HG03575 (cell line): ENCODE data around the gene ELP5.

Source experiments
- ATAC-seq: cut with Tn5 transposase; IDR thresholded peaks from one replicate; pipeline ENCODE4 v1.9.1; 2021; ENCODE audit not compliant: unreplicated experiment, insufficient number of reproducible peaks, low FRiP score; ENCODE audit errors: extremely low read depth

The ELP5 gene

GRCh38 chr17:7266784-7267183 lies 14.8 kb downstream of the ELP5 start:
- no peak for ATAC-seq

GRCh38 chr17:7279448-7279847 lies 27.4 kb downstream of the ELP5 start:
- ATAC-seq: no peak

DNA sequence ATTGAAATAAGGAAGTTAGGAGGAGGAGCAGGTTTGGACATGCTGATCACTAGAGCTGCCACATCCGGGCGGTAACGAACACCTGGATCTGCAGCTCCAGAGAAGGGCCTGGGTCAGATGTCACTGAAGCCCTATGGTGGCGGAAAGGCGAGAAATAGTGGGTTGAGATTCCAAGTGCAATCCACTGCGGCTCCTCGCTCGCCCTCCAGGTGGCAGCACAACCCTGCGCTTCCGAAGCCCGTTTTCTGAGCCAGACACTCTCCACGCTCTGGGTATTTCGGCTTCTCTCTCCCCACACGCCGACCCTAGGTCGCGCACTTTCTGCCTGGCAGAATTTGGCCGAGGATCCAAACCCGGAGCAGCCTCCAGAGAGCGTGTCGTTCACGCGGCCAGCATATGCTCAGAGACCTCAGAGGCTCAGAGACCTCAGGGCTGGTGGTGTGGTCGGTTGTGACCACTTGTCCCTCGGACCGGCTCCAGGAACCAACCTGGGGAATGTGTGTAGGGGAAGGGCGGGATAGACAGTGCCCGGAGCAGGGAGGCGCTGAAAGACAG lies 28.6 kb downstream of the ELP5 start:
- no peak for ATAC-seq

DNA sequence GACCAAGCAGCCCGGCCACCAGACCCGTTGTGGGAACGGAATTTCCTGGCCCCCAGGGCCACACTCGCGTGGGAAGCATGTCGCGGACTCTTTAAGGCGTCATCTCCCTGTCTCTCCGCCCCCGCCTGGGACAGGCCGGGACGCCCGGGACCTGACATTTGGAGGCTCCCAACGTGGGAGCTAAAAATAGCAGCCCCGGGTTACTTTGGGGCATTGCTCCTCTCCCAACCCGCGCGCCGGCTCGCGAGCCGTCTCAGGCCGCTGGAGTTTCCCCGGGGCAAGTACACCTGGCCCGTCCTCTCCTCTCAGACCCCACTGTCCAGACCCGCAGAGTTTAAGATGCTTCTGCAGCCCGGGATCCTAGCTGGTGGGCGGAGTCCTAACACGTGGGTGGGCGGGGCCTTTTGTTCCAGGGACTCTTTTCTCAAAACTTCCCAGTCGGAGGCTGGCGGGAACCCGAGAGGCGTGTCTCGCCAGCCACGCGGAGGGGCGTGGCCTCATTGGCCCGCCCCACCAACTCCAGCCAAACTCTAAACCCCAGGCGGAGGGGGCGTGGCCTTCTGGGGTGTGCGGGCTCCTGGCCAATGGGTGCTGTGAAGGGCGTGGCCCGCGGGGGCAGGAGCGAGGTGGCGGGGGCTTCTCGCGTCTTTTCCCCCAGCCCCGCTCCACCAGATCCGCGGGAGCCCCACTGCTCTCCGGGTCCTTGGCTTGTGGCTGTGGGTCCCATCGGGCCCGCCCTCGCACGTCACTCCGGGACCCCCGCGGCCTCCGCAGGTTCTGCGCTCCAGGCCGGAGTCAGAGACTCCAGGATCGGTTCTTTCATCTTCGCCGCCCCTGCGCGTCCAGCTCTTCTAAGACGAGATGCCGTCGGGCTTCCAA lies 29.3 kb downstream of the ELP5 start, which contains the start of gene SLC2A4:
TSS of gene SLC2A4 (plus strand) at position 645 of the 879 bp plus-strand sequence. CDS start at position 862, 217 bp downstream.
- ATAC-seq: no peak

GRCh38 chr17:7281953-7282751 lies 30.1 kb downstream of the ELP5 start:
- ATAC-seq: no peak

GRCh38 chr17:7282752-7283321 lies 30.8 kb downstream of the ELP5 start:
- ATAC-seq: no peak

DNA sequence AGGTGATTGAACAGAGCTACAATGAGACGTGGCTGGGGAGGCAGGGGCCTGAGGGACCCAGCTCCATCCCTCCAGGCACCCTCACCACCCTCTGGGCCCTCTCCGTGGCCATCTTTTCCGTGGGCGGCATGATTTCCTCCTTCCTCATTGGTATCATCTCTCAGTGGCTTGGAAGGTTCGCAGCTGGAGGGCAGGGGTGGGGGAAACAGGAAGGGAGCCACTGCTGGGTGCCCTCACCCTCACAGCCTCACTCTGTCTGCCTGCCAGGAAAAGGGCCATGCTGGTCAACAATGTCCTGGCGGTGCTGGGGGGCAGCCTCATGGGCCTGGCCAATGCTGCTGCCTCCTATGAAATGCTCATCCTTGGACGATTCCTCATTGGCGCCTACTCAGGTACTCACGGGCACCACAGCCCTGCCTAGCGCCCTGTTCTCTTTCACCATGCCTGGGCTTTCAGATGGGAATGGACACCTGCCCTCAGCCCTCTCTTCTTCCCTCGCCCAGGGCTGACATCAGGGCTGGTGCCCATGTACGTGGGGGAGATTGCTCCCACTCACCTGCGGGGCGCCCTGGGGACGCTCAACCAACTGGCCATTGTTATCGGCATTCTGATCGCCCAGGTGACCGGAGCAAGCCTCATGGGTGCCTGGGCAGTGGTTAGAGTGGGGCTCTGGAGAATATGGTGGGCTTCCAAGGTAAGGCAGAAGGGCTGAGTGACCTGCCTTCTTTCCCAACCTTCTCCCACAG lies 31.6 kb downstream of the ELP5 start:
- ATAC-seq: no peak

- ATAC-seq: no peak
These were observed 32.9 kb downstream of the ELP5 start for GRCh38 chr17:7284911-7285310.

DNA sequence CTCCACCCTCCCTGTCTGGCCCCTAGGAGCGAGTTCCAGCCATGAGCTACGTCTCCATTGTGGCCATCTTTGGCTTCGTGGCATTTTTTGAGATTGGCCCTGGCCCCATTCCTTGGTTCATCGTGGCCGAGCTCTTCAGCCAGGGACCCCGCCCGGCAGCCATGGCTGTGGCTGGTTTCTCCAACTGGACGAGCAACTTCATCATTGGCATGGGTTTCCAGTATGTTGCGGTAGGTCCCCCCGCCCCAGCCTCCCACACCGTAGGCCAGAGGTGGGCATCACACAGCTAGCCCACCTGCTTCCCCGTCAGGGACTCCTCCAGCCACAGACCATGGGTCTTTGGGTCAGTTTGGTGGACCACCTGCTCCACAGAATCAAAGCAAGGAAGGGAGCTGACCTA lies 33.7 kb downstream of the ELP5 start:
- no peak for ATAC-seq

DNA sequence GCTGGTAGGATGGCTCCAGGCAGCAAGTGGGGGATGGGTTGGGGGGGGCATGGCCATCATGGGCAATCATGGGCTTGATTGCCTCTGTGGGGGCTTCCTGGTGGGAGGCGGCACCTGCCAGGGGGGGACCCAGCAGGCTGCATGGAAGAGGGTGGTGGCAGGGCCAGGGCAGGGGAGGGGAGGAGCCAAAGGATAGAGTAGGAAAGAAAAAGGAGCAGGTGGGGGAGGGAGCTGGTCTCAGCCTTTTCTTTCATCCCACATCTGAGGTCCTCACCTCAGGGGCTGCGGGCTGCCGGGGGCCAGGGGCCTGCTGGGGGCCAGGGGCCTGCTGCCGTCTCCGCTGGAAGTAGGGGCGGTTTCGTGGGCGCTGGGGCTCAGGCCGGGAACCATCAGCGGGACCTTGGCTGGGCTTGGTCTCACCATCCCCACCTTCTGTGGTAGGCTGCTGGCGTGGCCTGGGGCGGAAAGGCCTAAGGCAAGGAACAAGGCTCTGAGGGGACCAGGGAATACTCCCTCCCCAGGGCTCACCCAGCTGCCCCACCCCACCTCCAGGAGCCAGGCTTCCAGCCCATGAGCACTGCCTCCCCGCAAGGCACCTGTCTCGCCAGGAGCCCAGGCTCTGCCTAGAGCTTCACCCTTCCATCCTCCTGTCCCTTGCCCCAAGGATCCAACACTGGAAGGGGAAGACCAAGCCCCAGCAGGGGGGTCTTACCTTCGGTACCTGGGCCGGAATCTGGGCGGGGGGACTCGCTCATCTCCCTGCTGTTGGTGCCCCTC lies 37.4 kb downstream of the ELP5 start:
- no peak for ATAC-seq

- ATAC-seq: no peak
These were observed 38.2 kb downstream of the ELP5 start for GRCh38 chr17:7290166-7290565.

- ATAC-seq: no peak
These were observed 38.7 kb downstream of the ELP5 start for GRCh38 chr17:7290685-7291084.

- ATAC-seq: no peak
These were observed 40.2 kb downstream of the ELP5 start for GRCh38 chr17:7292194-7292593.

DNA sequence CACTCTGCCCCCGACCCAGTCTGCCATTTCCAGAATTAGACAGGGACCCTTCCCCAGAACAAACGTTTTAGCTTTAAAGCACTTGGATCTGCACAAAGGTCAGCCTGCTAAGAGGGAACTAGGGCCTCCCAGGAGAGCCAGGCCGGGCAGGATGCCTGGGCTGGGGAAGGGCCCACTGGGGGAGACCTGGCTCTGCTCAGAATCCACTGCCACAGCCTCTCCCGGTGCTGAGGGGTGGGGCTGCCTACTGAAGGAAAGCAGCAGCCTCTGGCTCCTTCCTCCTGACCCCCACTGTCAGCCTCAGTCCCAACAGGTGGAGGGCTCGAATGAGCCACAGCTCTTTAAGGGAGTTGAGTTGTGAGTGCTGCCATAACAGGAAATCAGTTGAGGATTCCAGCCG lies 40.7 kb downstream of the ELP5 start:
- ATAC-seq: no peak

DNA sequence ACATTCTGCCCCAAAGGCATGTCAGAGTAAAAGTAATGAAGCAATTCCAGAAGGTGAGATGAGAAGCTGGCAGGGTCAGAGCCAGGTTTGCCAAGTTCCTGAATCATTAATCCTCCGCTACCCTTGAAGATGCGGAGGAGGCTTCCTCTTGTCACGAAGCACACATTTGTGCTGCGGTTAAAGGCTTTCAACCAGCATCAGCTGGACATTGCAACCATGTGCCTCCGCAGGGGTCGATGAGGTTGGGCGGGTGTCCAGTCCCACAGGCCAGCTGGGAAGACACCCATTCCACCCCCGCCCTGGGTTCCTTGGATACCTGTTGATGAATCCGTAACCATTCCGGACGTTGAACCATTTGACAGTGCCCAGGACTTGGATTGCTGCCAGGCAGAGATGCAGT lies 41.1 kb downstream of the ELP5 start:
- no peak for ATAC-seq

GRCh38 chr17:7293816-7294613 lies 42.0 kb downstream of the ELP5 start:
- ATAC-seq: no peak

- ATAC-seq: no peak
These were observed 42.7 kb downstream of the ELP5 start, which contains the start of gene YBX2 for GRCh38 chr17:7294614-7295153. YBX2 (minus strand) TSS chr17:7294639; CDS start chr17:7294500, 139 bp downstream.
